ENCODE data around the gene ZNF578. TPM values are rescaled to one million over a fixed set of nuclear protein-coding genes. Genes with fewer than 3 reads are reported as not detected.
"Not testable (repeated sequence)": the region's sequence is repeated elsewhere in the genome, so short reads cannot be mapped to it uniquely, and the experiment has no call there.

Gene ZNF578
- total and polyA plus RNA-seq, 2 donors (not counting 1 experiment from before 2014, with no cell fraction given) = 0.81 to 3.7 TPM

DNA sequence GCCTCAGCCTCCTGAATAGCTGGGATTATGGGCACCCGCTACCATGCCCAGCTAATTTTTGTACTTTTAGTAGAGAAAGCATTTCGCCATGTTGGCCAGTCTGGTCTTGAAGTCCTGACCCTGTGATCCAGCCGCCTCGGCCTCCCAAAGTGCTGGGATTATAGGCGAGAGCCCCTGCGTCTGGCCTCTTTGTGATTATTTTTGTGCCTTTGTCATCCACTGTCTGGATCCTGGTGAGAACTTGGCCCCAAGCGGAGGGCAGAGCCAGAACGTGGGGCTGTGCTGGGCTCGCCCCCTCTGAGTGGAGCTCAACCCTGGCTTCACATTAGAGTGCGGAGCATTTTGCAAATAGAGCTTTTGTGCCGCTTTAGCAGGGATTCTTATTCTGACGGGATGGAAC is 47.6 kb downstream of the ZNF578 start:
- CTCF ChIA-PET; H3K4me2 ChIP-seq (replicated peaks; ENCODE audit: low read depth, low read length, poor library complexity, severe bottlenecking); H2AFZ ChIP-seq (ENCODE audit: insufficient read depth, low read depth, low read length, poor library complexity, severe bottlenecking); H3K27ac ChIP-seq (ENCODE audit: low read length in 2 of 2); H3K4me1 ChIP-seq (ENCODE audit: control insufficient read depth in 2 of 2, insufficient read depth in 2 of 2, low read length in 2 of 2); H3K27ac Mint-ChIP-seq; H3K27me3 ChIP-seq (replicated peaks in 1 of 4; ENCODE audit: control extremely low read depth in 1 of 4, control insufficient read depth in 3 of 4, insufficient read depth in 4 of 4, low read length in 3 of 4); H3K4me3 ChIP-seq (ENCODE audit: control extremely low read depth in 1 of 5, extremely low read depth in 1 of 5, insufficient read depth in 1 of 5, low read depth in 2 of 5, low read length in 4 of 5); H4K20me1 ChIP-seq (ENCODE audit: control insufficient read depth, insufficient read depth, low read length, poor library complexity, severe bottlenecking); H3K4me1 Mint-ChIP-seq; ATAC-seq (ENCODE audit: low read depth); H3K27me3 Mint-ChIP-seq; H3K36me3 ChIP-seq (replicated peaks in 1 of 2; ENCODE audit: control extremely low read depth in 1 of 2, control insufficient read depth in 1 of 2, extremely low read depth in 1 of 2, insufficient read depth in 2 of 2, low read length in 1 of 2); intact Hi-C loops (cut with micrococcal nuclease); H3K4me3 Mint-ChIP-seq; DNase-seq; H3K79me2 ChIP-seq (ENCODE audit: control insufficient read depth, insufficient read depth, low read length); POLR2A ChIA-PET; H3K9ac ChIP-seq (ENCODE audit: low read length): not testable (repeated sequence)
- H3K9me3 ChIP-seq (ENCODE audit: control extremely low read depth in 1 of 3, control insufficient read depth in 2 of 3, insufficient read depth in 1 of 3, low read length in 2 of 3) = peaks cover 0 to 77% (median 4%) of the 10 kb centered on the region in 3 donors
- H3K9me3 Mint-ChIP-seq (ENCODE audit: insufficient read depth) = peaks cover 11% of the 10 kb centered on the region
- WGBS (ENCODE audit: insufficient coverage) = 90% methylated on average over 12 of the region's 12 CpGs

DNA sequence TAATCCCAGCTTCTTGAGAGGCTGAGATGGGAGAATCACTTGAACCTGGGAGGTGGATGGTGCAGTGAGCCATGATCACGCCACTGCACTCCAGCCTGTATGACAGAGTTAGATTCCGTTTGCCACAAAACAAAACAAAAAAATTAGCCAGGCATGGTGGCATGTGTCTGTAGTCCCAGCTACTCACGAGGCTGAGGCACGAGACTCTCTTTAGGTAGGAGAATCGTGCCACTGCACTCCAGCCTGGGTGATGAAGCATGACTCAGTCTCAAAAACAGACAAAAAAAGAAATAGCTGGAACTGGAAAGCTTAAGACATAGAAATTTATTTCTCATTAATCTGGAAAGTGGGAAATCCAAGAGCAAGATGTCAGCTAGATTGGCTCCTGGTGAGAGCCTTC is 53.9 kb downstream of the ZNF578 start:
- no peaks in the 10 kb centered on the region for H4K20me1 ChIP-seq (ENCODE audit: control insufficient read depth, insufficient read depth, low read length, poor library complexity, severe bottlenecking)
- no peaks in the 10 kb centered on the region for H3K27me3 Mint-ChIP-seq
- peaks cover 1 to 63% (median 7%) of the 10 kb centered on the region in 3 donors for H3K9me3 ChIP-seq (ENCODE audit: control extremely low read depth in 1 of 3, control insufficient read depth in 2 of 3, insufficient read depth in 1 of 3, low read length in 2 of 3)
- ATAC-seq (ENCODE audit: low read depth) = no peak
- DNase-seq = no peak
- H3K27ac Mint-ChIP-seq = no peak overlapping the region
- ChIA-PET POLR2A (no interaction called here), CTCF (no interaction called here)
- H3K27me3 ChIP-seq (replicated peaks in 1 of 4; ENCODE audit: control extremely low read depth in 1 of 4, control insufficient read depth in 3 of 4, insufficient read depth in 4 of 4, low read length in 3 of 4) = no peaks in the 10 kb centered on the region
- WGBS (ENCODE audit: insufficient coverage) = 97% methylated on average over 5 of the region's 5 CpGs
- no peak overlapping the region for H3K9ac ChIP-seq (ENCODE audit: low read length)
- no peak overlapping the region for H3K27ac ChIP-seq (ENCODE audit: low read length in 2 of 2)
- no peak overlapping the region for H3K4me3 ChIP-seq (ENCODE audit: control extremely low read depth in 1 of 5, extremely low read depth in 1 of 5, insufficient read depth in 1 of 5, low read depth in 2 of 5, low read length in 4 of 5)
- intact Hi-C loops (cut with micrococcal nuclease) = no loop called here
- H3K4me2 ChIP-seq (replicated peaks; ENCODE audit: low read depth, low read length, poor library complexity, severe bottlenecking) = no peak overlapping the region
- H3K4me3 Mint-ChIP-seq = no peak overlapping the region
- H3K79me2 ChIP-seq (ENCODE audit: control insufficient read depth, insufficient read depth, low read length) = no peaks in the 10 kb centered on the region
- no peak for TF ChIP-seq EZH2 (IDR thresholded peaks at IDR 0.05; ENCODE audit: borderline replicate concordance, insufficient read depth, low read depth, low read length, poor library complexity, severe bottlenecking)
- TF ChIP-seq, protein P1, sequence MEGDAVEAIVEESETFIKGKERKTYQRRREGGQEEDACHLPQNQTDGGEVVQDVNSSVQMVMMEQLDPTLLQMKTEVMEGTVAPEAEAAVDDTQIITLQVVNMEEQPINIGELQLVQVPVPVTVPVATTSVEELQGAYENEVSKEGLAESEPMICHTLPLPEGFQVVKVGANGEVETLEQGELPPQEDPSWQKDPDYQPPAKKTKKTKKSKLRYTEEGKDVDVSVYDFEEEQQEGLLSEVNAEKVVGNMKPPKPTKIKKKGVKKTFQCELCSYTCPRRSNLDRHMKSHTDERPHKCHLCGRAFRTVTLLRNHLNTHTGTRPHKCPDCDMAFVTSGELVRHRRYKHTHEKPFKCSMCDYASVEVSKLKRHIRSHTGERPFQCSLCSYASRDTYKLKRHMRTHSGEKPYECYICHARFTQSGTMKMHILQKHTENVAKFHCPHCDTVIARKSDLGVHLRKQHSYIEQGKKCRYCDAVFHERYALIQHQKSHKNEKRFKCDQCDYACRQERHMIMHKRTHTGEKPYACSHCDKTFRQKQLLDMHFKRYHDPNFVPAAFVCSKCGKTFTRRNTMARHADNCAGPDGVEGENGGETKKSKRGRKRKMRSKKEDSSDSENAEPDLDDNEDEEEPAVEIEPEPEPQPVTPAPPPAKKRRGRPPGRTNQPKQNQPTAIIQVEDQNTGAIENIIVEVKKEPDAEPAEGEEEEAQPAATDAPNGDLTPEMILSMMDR (IDR thresholded peaks at IDR 0.05) = no peak
- H3K9me3 Mint-ChIP-seq (ENCODE audit: insufficient read depth) = peaks cover 12% of the 10 kb centered on the region
- no peaks in the 10 kb centered on the region for H3K36me3 ChIP-seq (replicated peaks in 1 of 2; ENCODE audit: control extremely low read depth in 1 of 2, control insufficient read depth in 1 of 2, extremely low read depth in 1 of 2, insufficient read depth in 2 of 2, low read length in 1 of 2)
- H3K4me1 Mint-ChIP-seq = no peaks in the 10 kb centered on the region
- H2AFZ ChIP-seq (ENCODE audit: insufficient read depth, low read depth, low read length, poor library complexity, severe bottlenecking) = no peak overlapping the region
- H3K4me1 ChIP-seq (ENCODE audit: control insufficient read depth in 2 of 2, insufficient read depth in 2 of 2, low read length in 2 of 2) = no peaks in the 10 kb centered on the region

Data from B cell (primary cell).